HEK293 (cell line): ENCODE results near the gene TXLNA.

Source experiments
- CTCF ChIA-PET: fragments of 350-600 bp; formaldehyde crosslinking; extraction: SDS; loops from one replicate; lab custom pipeline; 2021; ENCODE audit warnings: antibody characterized with exemption; lab: Yijun Ruan, JAX
- POLR2A ChIA-PET: fragments of 300-600 bp; formaldehyde crosslinking; extraction: SDS; loops from one replicate; lab custom pipeline; 2020; ENCODE audit warnings: antibody characterized with exemption, inconsistent platforms; lab: Yijun Ruan, JAX
- H3K27ac ChIP-seq: fragments of 200-500 bp; sonication (Bioruptor generic); 2 replicates; pipeline ENCODE4 v1.5.1; 2014; ENCODE audit warnings: low read depth, low read length, control low read depth, inconsistent platforms; ENCODE audit errors: extremely low read depth
- H3K36me3 ChIP-seq, 2 experiments: fragments of 200-500 bp in 1 of 2; sonication (Bioruptor generic) in 1 of 2; 1 replicate in 1 of 2; 2 replicates in 1 of 2; pipeline ENCODE4 v1.5.1; 2014 to 2017; ENCODE audit warnings: inconsistent platforms in 2 of 2, low read length in 2 of 2; ENCODE audit not compliant: control insufficient read depth in 2 of 2, insufficient read depth in 1 of 2
- H3K4me1 ChIP-seq: fragments of 200-500 bp; sonication (Bioruptor generic); 2 replicates; pipeline ENCODE4 v1.5.1; 2014; ENCODE audit warnings: mild to moderate bottlenecking, low read length, inconsistent platforms; ENCODE audit not compliant: control insufficient read depth, insufficient read depth
- H3K4me3 ChIP-seq: 2 replicates; pipeline ENCODE4 v1.5.1; 2011; ENCODE audit warnings: low read depth, mild to moderate bottlenecking, control low read depth, low read length, moderate library complexity
- H3K9me3 ChIP-seq: fragments of 200-500 bp; sonication (Bioruptor generic); 2 replicates; pipeline ENCODE4 v1.5.1; 2014; ENCODE audit warnings: low read depth, low read length, inconsistent platforms; ENCODE audit not compliant: control insufficient read depth, insufficient read depth
- HOXD13 ChIP-seq: sonication (generic); formaldehyde crosslinking; IDR thresholded peaks from 2 replicates; pipeline ENCODE4 v1.8.0; 2022; ENCODE audit warnings: missing genetic modification reagents, borderline replicate concordance
- KLF7 ChIP-seq: fragments of 450-650 bp; formaldehyde crosslinking; IDR thresholded peaks from 2 replicates; pipeline ENCODE4 v1.5.1; 2016; ENCODE audit warnings: missing biosample characterization, missing genetic modification characterization, borderline replicate concordance
- MEIS1 ChIP-seq: sonication (generic); formaldehyde crosslinking; IDR thresholded peaks from 2 replicates; pipeline ENCODE4 v1.8.1; 2022; ENCODE audit warnings: missing genetic modification reagents, mild to moderate bottlenecking, borderline replicate concordance
- SCRT1 ChIP-seq: fragments of 450-650 bp; formaldehyde crosslinking; IDR thresholded peaks from 2 replicates; pipeline ENCODE4 v1.5.1; 2016; ENCODE audit warnings: missing biosample characterization, missing genetic modification characterization, borderline replicate concordance
- SCRT2 ChIP-seq: fragments of 450-650 bp; formaldehyde crosslinking; IDR thresholded peaks from 2 replicates; pipeline ENCODE4 v1.5.1; 2016; ENCODE audit warnings: missing biosample characterization, missing genetic modification characterization
- TRIM28 ChIP-seq: IDR thresholded peaks from 2 replicates; pipeline ENCODE4 v1.6.1; 2011; ENCODE audit warnings: low read length, control low read depth, borderline replicate concordance
- YY1 ChIP-seq: fragments of 450-650 bp; formaldehyde crosslinking; IDR thresholded peaks from 2 replicates; pipeline ENCODE4 v1.5.1; 2018; ENCODE audit warnings: missing biosample characterization, missing genetic modification characterization
- ZBTB26 ChIP-seq: fragments of 450-650 bp; formaldehyde crosslinking; optimal IDR thresholded peaks from 2 replicates; pipeline ENCODE3; 2016; ENCODE audit warnings: missing biosample characterization, mild to moderate bottlenecking, missing genetic modification characterization
- ZNF2 ChIP-seq: fragments of 450-650 bp; formaldehyde crosslinking; IDR thresholded peaks from 2 replicates; pipeline ENCODE4 v1.5.1; 2016; ENCODE audit warnings: missing biosample characterization, missing genetic modification characterization
- ZNF416 ChIP-seq: fragments of 450-650 bp; formaldehyde crosslinking; IDR thresholded peaks from 2 replicates; pipeline ENCODE4 v1.5.1; 2016; ENCODE audit warnings: missing biosample characterization, missing genetic modification characterization
- ZNF514 ChIP-seq: fragments of 450-650 bp; formaldehyde crosslinking; IDR thresholded peaks from 2 replicates; pipeline ENCODE4 v1.5.1; 2016; ENCODE audit warnings: missing biosample characterization, missing genetic modification characterization
- ZNF548 ChIP-seq: fragments of 450-650 bp; formaldehyde crosslinking; IDR thresholded peaks from 2 replicates; pipeline ENCODE4 v1.5.1; 2016; ENCODE audit warnings: missing biosample characterization, missing genetic modification characterization
- ZNF555 ChIP-seq: fragments of 450-650 bp; formaldehyde crosslinking; conservative IDR thresholded peaks from 2 replicates; pipeline ENCODE4 v1.5.1; 2017; ENCODE audit warnings: missing biosample characterization, mild to moderate bottlenecking, missing genetic modification characterization, inconsistent platforms
- ZNF701 ChIP-seq: fragments of 450-650 bp; formaldehyde crosslinking; IDR thresholded peaks from 2 replicates; pipeline ENCODE4 v1.5.1; 2016; ENCODE audit warnings: missing biosample characterization, missing genetic modification characterization
- ZNF768 ChIP-seq: fragments of 450-650 bp; formaldehyde crosslinking; IDR thresholded peaks from 2 replicates; pipeline ENCODE4 v1.5.1; 2018; ENCODE audit warnings: missing biosample characterization, mild to moderate bottlenecking, missing genetic modification characterization
- ZNF776 ChIP-seq: fragments of 450-650 bp; formaldehyde crosslinking; IDR thresholded peaks from 2 replicates; pipeline ENCODE4 v1.5.0; 2017; ENCODE audit warnings: missing biosample characterization, missing genetic modification characterization, borderline replicate concordance
- ZNF777 ChIP-seq: fragments of 450-650 bp; formaldehyde crosslinking; IDR thresholded peaks from 2 replicates; pipeline ENCODE4 v1.5.1; 2017; ENCODE audit warnings: missing biosample characterization, missing genetic modification characterization, borderline replicate concordance
- ZNF785 ChIP-seq: fragments of 450-650 bp; formaldehyde crosslinking; IDR thresholded peaks from 2 replicates; pipeline ENCODE4 v1.5.1; 2016; ENCODE audit warnings: missing biosample characterization, missing genetic modification characterization
- ZNF792 ChIP-seq: fragments of 450-650 bp; formaldehyde crosslinking; IDR thresholded peaks from 2 replicates; pipeline ENCODE4 v1.5.1; 2016; ENCODE audit warnings: missing biosample characterization, missing genetic modification characterization
- ZNF837 ChIP-seq: fragments of 450-650 bp; formaldehyde crosslinking; IDR thresholded peaks from 2 replicates; pipeline ENCODE4 v1.5.1; 2016; ENCODE audit warnings: missing biosample characterization, missing genetic modification characterization
- TF ChIP-seq, protein P1 (sequence below): fragments of 450-650 bp; formaldehyde crosslinking; IDR thresholded peaks from 2 replicates; pipeline ENCODE4 v1.5.1; 2016; ENCODE audit warnings: missing biosample characterization, missing genetic modification characterization

Gene TXLNA

GRCh38 chr1:32216566-32216965 lies 37.1 kb downstream of the TXLNA start:
- CTCF ChIA-PET: interaction anchor here (0.6 to 3.7 kb wide), 18 partner anchors 9 to 197 kb away, joined by 3 to 27 read pairs (median 4); no protein-coding TSS in a partner anchor
- no peaks in the 10 kb centered on the region for H3K9me3 ChIP-seq
- peaks cover 0 to 75% of the 10 kb centered on the region in 2 experiments; a peak in 2 of 3 replicates for H3K36me3 ChIP-seq
- no peak overlapping the region for H3K4me3 ChIP-seq
- no peak for TF ChIP-seq YY1 (tag by site-specific recombination)
- TF ChIP-seq, protein P1, sequence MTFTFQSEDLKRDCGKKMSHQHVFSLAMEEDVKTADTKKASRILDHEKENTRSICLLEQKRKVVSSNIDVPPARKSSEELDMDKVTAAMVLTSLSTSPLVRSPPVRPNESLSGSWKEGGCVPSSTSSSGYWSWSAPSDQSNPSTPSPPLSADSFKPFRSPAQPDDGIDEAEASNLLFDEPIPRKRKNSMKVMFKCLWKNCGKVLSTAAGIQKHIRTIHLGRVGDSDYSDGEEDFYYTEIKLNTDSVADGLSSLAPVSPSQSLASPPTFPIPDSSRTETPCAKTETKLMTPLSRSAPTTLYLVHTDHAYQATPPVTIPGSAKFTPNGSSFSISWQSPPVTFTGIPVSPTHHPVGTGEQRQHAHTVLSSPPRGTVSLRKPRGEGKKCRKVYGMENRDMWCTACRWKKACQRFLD (tag by site-specific recombination): no peak
- TF ChIP-seq ZNF777 (tag by site-specific recombination): no peak
- no peak for TF ChIP-seq MEIS1 (CRISPR knock-in tag)
- no peak for TF ChIP-seq ZNF416 (tag by site-specific recombination)
- no peak for TF ChIP-seq ZNF776 (tag by site-specific recombination)
- no peak for TF ChIP-seq ZNF701 (tag by site-specific recombination)
- no peak for TF ChIP-seq ZNF548 (tag by site-specific recombination)
- no peak for TF ChIP-seq HOXD13 (CRISPR knock-in tag)
- TF ChIP-seq ZNF837 (tag by site-specific recombination): no peak
- no peak for TF ChIP-seq TRIM28
- no peak for TF ChIP-seq KLF7
- no peak for TF ChIP-seq ZNF555 (tag by site-specific recombination)
- no peak for TF ChIP-seq ZNF768
- POLR2A ChIA-PET: interaction anchor here (1.3 to 4.2 kb wide), 5 partner anchors 8 to 178 kb away, joined by 3 to 22 read pairs (median 5); partner anchors contain the start of genes BSDC1, IQCC and MARCKSL1
- 0 out of 2 replicates have a peak, but pooled peaks cover 2% of the 10 kb centered on the region for H3K4me1 ChIP-seq
- no peak overlapping the region for H3K27ac ChIP-seq

DNA sequence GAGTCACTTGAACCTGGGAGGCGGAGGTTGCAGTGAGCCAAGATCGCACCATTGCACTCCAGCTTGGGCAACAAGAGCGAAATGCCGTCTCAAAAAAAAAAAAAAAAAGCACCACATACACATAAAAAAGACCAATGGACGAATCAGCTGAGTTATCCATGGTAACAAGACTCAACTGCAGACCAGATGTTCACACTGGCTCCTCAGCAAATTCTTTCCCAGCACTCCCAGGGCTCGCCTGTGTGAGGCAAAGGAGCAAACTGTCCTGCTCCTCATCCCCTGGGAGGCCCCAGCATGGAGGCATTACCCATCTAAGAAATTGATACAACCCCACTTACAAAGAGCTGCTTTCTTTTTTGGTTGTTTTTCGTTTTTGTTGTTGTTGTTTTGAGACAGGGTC lies 39.5 kb downstream of the TXLNA start:
- peaks cover 2% of the 10 kb centered on the region; the same call in 1 of the 2 replicates for H3K4me1 ChIP-seq
- H3K36me3 ChIP-seq: peaks cover 0 to 69% of the 10 kb centered on the region in 2 experiments; a peak in 2 of 3 replicates
- ChIA-PET POLR2A (interaction anchor here (2.0 kb wide), 1 partner anchor 117 kb away, joined by 5 read pairs; the partner anchor contains the start of gene MARCKSL1), CTCF (interaction anchor here (0.6 to 1.2 kb wide), 2 partner anchors 52 to 196 kb away, joined by 3 to 5 read pairs; no protein-coding TSS in a partner anchor)
- no peak overlapping the region for H3K4me3 ChIP-seq
- TF ChIP-seq ZBTB26 (tag by site-specific recombination) (no peak), ZNF792 (no peak), ZNF2 (tag by site-specific recombination) (no peak), ZNF514 (tag by site-specific recombination) (no peak)
- H3K27ac ChIP-seq: no peak overlapping the region
- no peaks in the 10 kb centered on the region for H3K9me3 ChIP-seq

- ChIA-PET POLR2A (interaction anchor here (0.8 to 1.2 kb wide), 2 partner anchors 8 to 28 kb away, joined by 3 read pairs; no protein-coding TSS in a partner anchor), CTCF (interaction anchor here (0.6 to 2.0 kb wide), 4 partner anchors 10 to 193 kb away, joined by 3 to 7 read pairs (median 4); partner anchors contain the start of gene CCDC28B)
Observed at GRCh38 chr1:32220746-32221580, 41.5 kb downstream of the TXLNA start.

More at GRCh38 chr1:32220746-32221580, 41.5 kb downstream of the TXLNA start:
- Histone ChIP-seq H3K4me3 (peak overlapping the region; percentile 83), H3K9me3 (no peaks in the 10 kb centered on the region), H3K27ac (peak overlapping the region; percentile 34; the same call in 1 of the 2 replicates), H3K4me1 (peaks cover 2% of the 10 kb centered on the region; the same call in 1 of the 2 replicates), H3K36me3 (peaks cover 12 to 70% of the 10 kb centered on the region in 2 experiments; a peak in 2 of 3 replicates)
- TF ChIP-seq SCRT1 (peak; percentile 78), SCRT2 (peak; percentile 98), ZNF785 (tag by site-specific recombination) (no peak)
